Endothelial cell of umbilical vein (primary cell): ENCODE measurements around the gene UQCRFS1. TPM values are rescaled to one million over a fixed set of nuclear protein-coding genes. Genes with fewer than 3 reads are reported as not detected.

Experiments
- BruUV-seq: library from RNA; stranded (reverse); fragments of 400-500 nt; replicated peaks from 2 replicates; lab custom pipeline; 2021; lab: Mats Ljungman, UMichigan
- CTCF ChIA-PET: fragments of 300-600, 350-600 bp; sonication (Branson Sonifier 250); formaldehyde crosslinking; loops from one replicate; lab custom pipeline; 2021; ENCODE audit warnings: antibody characterized with exemption, inconsistent platforms; lab: Charles Lee
- POLR2A ChIA-PET: fragments of 300-600, 350-600 bp; sonication (Branson Sonifier 250); formaldehyde crosslinking; loops from one replicate; lab custom pipeline; 2021; ENCODE audit warnings: antibody characterized with exemption, inconsistent platforms; lab: Charles Lee
- DNase-seq: peaks from one replicate; pipeline ENCODE4 v3.0.0-alpha.2; 2011; ENCODE audit warnings: low read depth, low spot score
- FAIRE-seq: peaks from 2 replicates; lab custom pipeline; 2011; peaks lifted over from hg19 to GRCh38; lab: Jason Lieb, UNC
- H2AFZ ChIP-seq: 2 replicates; pipeline ENCODE4 v1.6.0; 2012; ENCODE audit warnings: low read depth, low read length, control low read depth, inconsistent platforms
- H3K27ac ChIP-seq: 2 replicates; pipeline ENCODE4 v1.5.1; 2011; ENCODE audit warnings: low read depth, mild to moderate bottlenecking, control low read depth, low read length, moderate library complexity; ENCODE audit not compliant: insufficient read depth
- H3K27me3 ChIP-seq, 2 experiments: 2 replicates each; pipeline versions ENCODE4 v1.6.0 to v1.6.1; 2011; ENCODE audit warnings: low read length in 2 of 2, mixed read lengths in 1 of 2; ENCODE audit not compliant: control insufficient read depth in 2 of 2, insufficient read depth in 2 of 2
- H3K36me3 ChIP-seq, 2 experiments: 2 replicates in 1 of 2; 3 replicates in 1 of 2; pipeline ENCODE4 v1.5.1; 2011; ENCODE audit warnings: low read length in 2 of 2, mild to moderate bottlenecking in 1 of 2, moderate library complexity in 1 of 2; ENCODE audit not compliant: control insufficient read depth in 2 of 2, insufficient read depth in 2 of 2; ENCODE audit errors: extremely low read depth in 1 of 2
- H3K4me1 ChIP-seq: 3 replicates; pipeline ENCODE4 v1.5.1; 2011; ENCODE audit warnings: mild to moderate bottlenecking, low read length; ENCODE audit not compliant: control insufficient read depth, insufficient read depth; ENCODE audit errors: extremely low read depth
- H3K4me2 ChIP-seq: 2 replicates; pipeline ENCODE4 v1.6.1; 2011; ENCODE audit warnings: low read length, control low read depth, mixed read lengths; ENCODE audit not compliant: insufficient read depth
- H3K4me3 ChIP-seq, 3 experiments: fragments of 200-600 bp in 1 of 3; sonication (generic), shearing (Covaris generic) in 1 of 3; replicated peaks in 1 of 3; 2 replicates each; pipeline ENCODE4 v1.5.1; 2011 to 2016; ENCODE audit warnings: control low read depth in 3 of 3, low read length in 3 of 3, mild to moderate bottlenecking in 2 of 3, inconsistent platforms in 1 of 3, low read depth in 1 of 3, moderate library complexity in 1 of 3; ENCODE audit not compliant: insufficient read depth in 1 of 3
- H3K79me2 ChIP-seq: 2 replicates; pipeline ENCODE4 v1.6.0; 2012; ENCODE audit warnings: low read length, inconsistent platforms; ENCODE audit not compliant: control insufficient read depth, insufficient read depth
- H3K9ac ChIP-seq: replicated peaks from 2 replicates; pipeline ENCODE3; 2011; ENCODE audit warnings: low read length, control low read depth; ENCODE audit not compliant: insufficient read depth; ENCODE audit errors: extremely low read depth
- H3K9me1 ChIP-seq: replicated peaks from 3 replicates; pipeline ENCODE4 v1.6.0; 2011; ENCODE audit warnings: mild to moderate bottlenecking, low read length; ENCODE audit not compliant: control insufficient read depth, insufficient read depth; ENCODE audit errors: extremely low read depth
- H3K9me3 ChIP-seq: replicated peaks from 2 replicates; pipeline ENCODE4 v1.5.1; 2012; ENCODE audit warnings: low read length, inconsistent platforms; ENCODE audit not compliant: control insufficient read depth, insufficient read depth
- H4K20me1 ChIP-seq: replicated peaks from 2 replicates; pipeline ENCODE3; 2011; ENCODE audit warnings: mild to moderate bottlenecking, low read length; ENCODE audit not compliant: control insufficient read depth, insufficient read depth; ENCODE audit errors: extremely low read depth
- CTCF ChIP-seq, 2 donors: IDR thresholded peaks; 1 replicate in 1 of 2; 2 replicates in 1 of 2; pipeline ENCODE4 v1.5.1; 2011; ENCODE audit warnings: low read length in 2 of 2, mild to moderate bottlenecking in 2 of 2, moderate library complexity in 2 of 2, control low read depth in 1 of 2, inconsistent platforms in 1 of 2, low read depth in 1 of 2; ENCODE audit not compliant: insufficient read depth in 1 of 2; ENCODE audit errors: extremely low read depth in 1 of 2
- EZH2 ChIP-seq: IDR thresholded peaks from 2 replicates; pipeline ENCODE4 v1.6.1; 2012; ENCODE audit warnings: borderline replicate concordance, low read depth, mild to moderate bottlenecking, moderate library complexity, low read length, inconsistent platforms; ENCODE audit not compliant: severe bottlenecking
- FOS ChIP-seq: IDR thresholded peaks from 2 replicates; pipeline ENCODE4 v1.6.1; 2011; ENCODE audit warnings: mild to moderate bottlenecking, low read length, moderate library complexity, borderline replicate concordance; ENCODE audit not compliant: insufficient read depth
- GATA2 ChIP-seq: IDR thresholded peaks from 2 replicates; pipeline ENCODE4 v1.7.0; 2011; ENCODE audit warnings: low read depth, mild to moderate bottlenecking, moderate library complexity, mixed read lengths, low read length; ENCODE audit not compliant: insufficient read length, insufficient read depth
- JUN ChIP-seq: IDR thresholded peaks from 2 replicates; pipeline ENCODE4 v1.6.1; 2011; ENCODE audit warnings: borderline replicate concordance, low read depth; ENCODE audit not compliant: insufficient read length, insufficient read depth
- MYC ChIP-seq: IDR thresholded peaks from one replicate; pipeline ENCODE4 v1.6.1; 2011; ENCODE audit warnings: mild to moderate bottlenecking, low read depth, low read length
- POLR2A ChIP-seq: IDR thresholded peaks from 2 replicates; pipeline ENCODE4 v1.6.1; 2012; ENCODE audit warnings: low read depth, mild to moderate bottlenecking, control low read depth, low read length
- POLR2AphosphoS5 ChIP-seq: IDR thresholded peaks from 2 replicates; pipeline ENCODE4 v1.6.1; 2012; ENCODE audit warnings: low read depth, mild to moderate bottlenecking, control low read depth, low read length, moderate library complexity; ENCODE audit not compliant: insufficient read depth
- dilution Hi-C: fragments of 300-500 bp; cut with MboI; formaldehyde crosslinking; loops from one replicate; pipeline ENCODE4 v1.15.0; 2019; ENCODE audit warnings: low sequenced_read_pairs; ENCODE audit not compliant: extremely low pct_ligation_motif_present
- intact Hi-C: fragments of 100-400 bp; cut with micrococcal nuclease; formaldehyde crosslinking; loops from one replicate; pipeline ENCODE4 v1.10.0; 2022
- polyA plus RNA-seq, 4 experiments: library from polyadenylated mRNA; depleted of rRNA in 3 of 4; stranded (reverse) in 3 of 4; unstranded in 1 of 4; fragments of >200 nt; gene quantifications; 2 replicates each; pipeline versions ENCODE4 v1.2.1 to v1.2.3, GENCODE V29; 2011 to 2012; ENCODE audit warnings: missing spikeins in 1 of 4
- total RNA-seq: library from RNA; stranded (reverse); gene quantifications from 2 replicates; pipeline ENCODE4 v1.2.3, GENCODE V29; 2021
- TF ChIP-seq, protein P1 (sequence below): IDR thresholded peaks from 2 replicates; pipeline ENCODE4 v1.6.1; 2011; ENCODE audit not compliant: insufficient read depth, insufficient read length

UQCRFS1 gene
- total and polyA plus RNA-seq, 2 donors (not counting 3 experiments of a cell fraction or from before 2014, with no cell fraction given), result 28.2 to 33.8 TPM

- ChIA-PET POLR2A (no interaction called here), CTCF (no interaction called here)
- no peaks in the 10 kb centered on the region for H3K9me1 ChIP-seq
- H3K4me1 ChIP-seq, result no peaks in the 10 kb centered on the region
- no peaks in the 10 kb centered on the region for H3K36me3 ChIP-seq
- dilution Hi-C loops (no loop called here), intact Hi-C loops (no loop called here)
- no peak overlapping the region for H3K27ac ChIP-seq
- no peak overlapping the region for H3K9ac ChIP-seq
- no TSS peak for BruUV-seq
- no peak overlapping the region for H3K4me3 ChIP-seq
- no peak overlapping the region for H3K4me2 ChIP-seq
- TF ChIP-seq CTCF (IDR thresholded peaks at IDR 0.05; ENCODE audit: extremely low read depth in 1 of 2, insufficient read depth in 1 of 2, low read depth in 1 of 2, low read length in 2 of 2), result no peak
- TF ChIP-seq, protein P1, sequence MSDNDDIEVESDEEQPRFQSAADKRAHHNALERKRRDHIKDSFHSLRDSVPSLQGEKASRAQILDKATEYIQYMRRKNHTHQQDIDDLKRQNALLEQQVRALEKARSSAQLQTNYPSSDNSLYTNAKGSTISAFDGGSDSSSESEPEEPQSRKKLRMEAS, result no peak
- no peak for TF ChIP-seq POLR2A
- no peak for TF ChIP-seq FOS
- no peak for TF ChIP-seq EZH2
- H4K20me1 ChIP-seq, result no peaks in the 10 kb centered on the region
- FAIRE-seq (no peak), DNase-seq (no peak)
- H3K27me3 ChIP-seq, result no peaks in the 10 kb centered on the region
- H3K9me3 ChIP-seq, result no peaks in the 10 kb centered on the region
- H2AFZ ChIP-seq, result no peak overlapping the region
- no peaks in the 10 kb centered on the region for H3K79me2 ChIP-seq
Observed at GRCh38 chr19:29233591-29233990, 20.6 kb upstream of the UQCRFS1 start.

DNA sequence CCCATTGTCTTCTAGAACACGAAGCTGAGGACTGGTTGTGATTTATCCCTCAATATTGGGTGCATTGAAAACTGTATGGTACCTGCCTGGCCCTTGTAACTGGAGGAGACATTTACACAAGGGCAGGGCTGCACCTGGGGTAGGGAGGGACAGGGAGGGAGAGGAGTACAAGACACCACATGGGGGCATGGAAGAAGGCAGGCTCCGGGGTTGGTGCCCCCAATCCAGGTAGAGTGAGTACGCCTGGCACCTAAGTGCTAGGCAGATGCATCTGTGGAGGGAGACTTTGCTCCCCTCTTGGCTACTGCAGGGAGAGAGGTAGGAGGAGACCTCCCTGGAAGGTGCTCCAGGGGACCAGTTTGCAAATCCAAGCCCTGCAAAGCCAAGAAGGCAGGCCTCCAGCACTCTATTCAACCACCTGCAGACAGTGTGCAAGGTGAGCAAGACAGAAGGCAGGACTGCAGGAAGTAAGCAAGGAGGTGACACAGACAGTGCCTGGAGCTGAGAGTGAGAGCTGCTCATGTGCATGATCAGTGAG, 19.4 kb upstream of the UQCRFS1 start:
- Histone ChIP-seq H3K27ac (no peak overlapping the region), H2AFZ (no peak overlapping the region), H3K9me1 (no peaks in the 10 kb centered on the region), H4K20me1 (no peaks in the 10 kb centered on the region), H3K4me3 (no peak overlapping the region), H3K9ac (no peak overlapping the region), H3K4me2 (no peak overlapping the region), H3K36me3 (no peaks in the 10 kb centered on the region), H3K9me3 (no peaks in the 10 kb centered on the region), H3K27me3 (no peaks in the 10 kb centered on the region), H3K79me2 (no peaks in the 10 kb centered on the region), H3K4me1 (no peaks in the 10 kb centered on the region)
- BruUV-seq, result no TSS peak
- intact Hi-C loops (no loop called here), dilution Hi-C loops (no loop called here)
- FAIRE-seq (no peak), DNase-seq (no peak)
- ChIA-PET CTCF (no interaction called here), POLR2A (no interaction called here)
- TF ChIP-seq CTCF (IDR thresholded peaks at IDR 0.05; ENCODE audit: extremely low read depth in 1 of 2, insufficient read depth in 1 of 2, low read depth in 1 of 2, low read length in 2 of 2), result no peak
- TF ChIP-seq FOS, result no peak
- TF ChIP-seq EZH2, result no peak
- no peak for TF ChIP-seq MYC
- TF ChIP-seq JUN, result no peak
- no peak for TF ChIP-seq GATA2
- TF ChIP-seq POLR2AphosphoS5, result no peak
- TF ChIP-seq POLR2A, result no peak
- TF ChIP-seq, protein P1, result no peak
